Pons (tissue), 1 donor: ENCODE data around the gene PID1.

ENCODE experiments used
- DNase-seq: peaks from one replicate; pipeline ENCODE4 v3.0.0-alpha.2; 2016; ENCODE audit warnings: low spot score

Gene PID1

GRCh38 chr2:229164545-229165249 lies 106.4 kb downstream of the PID1 start:
- DNase-seq: no peak

- DNase-seq: no peak
These were observed 107.2 kb downstream of the PID1 start for GRCh38 chr2:229163893-229164292.

DNA sequence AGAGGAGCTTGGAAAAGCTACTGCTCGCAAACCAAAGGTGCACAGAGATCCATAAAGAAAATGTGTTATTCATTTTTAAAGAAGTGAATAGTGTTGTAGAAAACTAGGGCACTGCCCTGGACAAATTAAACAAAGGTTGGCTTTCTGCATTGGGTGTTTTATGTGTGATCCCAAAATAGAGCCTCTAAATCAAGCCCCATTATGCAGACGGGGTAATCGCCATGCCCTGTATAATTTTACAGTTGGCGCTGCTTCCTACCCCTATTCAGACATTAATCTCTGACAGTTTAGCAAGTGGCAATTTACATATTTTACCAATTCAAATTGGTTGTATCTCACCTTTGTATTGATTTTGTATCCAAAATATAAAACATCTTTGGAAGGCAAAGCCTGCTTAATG lies 109.1 kb downstream of the PID1 start:
- DNase-seq: no peak

DNA sequence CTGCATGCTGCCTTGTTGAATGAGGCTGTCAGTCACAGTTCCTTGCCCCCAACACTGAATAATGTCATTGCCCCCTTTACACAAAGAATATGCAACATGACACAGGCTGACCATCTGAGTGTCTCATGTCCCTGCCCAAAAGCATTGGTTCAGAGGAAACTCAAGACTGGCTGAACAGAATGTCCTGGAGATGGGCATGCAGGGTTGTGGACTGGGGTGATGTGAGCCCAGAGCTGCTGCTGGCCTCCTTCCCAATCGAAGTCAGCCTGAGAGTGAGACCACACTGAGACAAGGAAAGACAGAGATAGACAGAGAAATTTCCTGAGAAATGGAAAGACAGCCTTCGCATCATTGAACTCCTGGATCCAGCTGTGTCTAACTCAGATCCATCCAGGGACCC lies 110.1 kb downstream of the PID1 start:
- DNase-seq: no peak

DNA sequence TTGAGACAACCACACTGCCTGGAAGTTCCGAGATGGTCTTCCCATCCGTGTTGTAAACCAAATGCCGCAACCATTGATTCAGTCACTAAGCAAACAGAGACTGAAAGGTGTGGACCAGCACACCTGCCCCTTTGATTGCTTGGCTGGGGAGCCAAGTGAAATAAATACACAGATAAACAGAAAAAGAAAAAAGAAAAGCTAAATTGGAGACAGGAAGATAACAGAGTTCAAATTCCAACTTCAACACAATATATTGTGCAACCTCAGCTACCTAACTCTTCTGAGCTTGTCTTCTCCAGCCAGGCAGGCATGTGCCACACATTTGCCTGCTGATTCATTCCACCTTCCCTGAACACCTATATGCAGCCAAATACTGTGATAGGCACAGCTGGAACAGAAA lies 110.9 kb downstream of the PID1 start:
- DNase-seq: no peak

- DNase-seq: no peak
These were observed 111.7 kb downstream of the PID1 start for GRCh38 chr2:229159405-229159804.

- no peak for DNase-seq
These were observed 116.7 kb downstream of the PID1 start for GRCh38 chr2:229154381-229154780.

GRCh38 chr2:229153951-229154350 lies 117.1 kb downstream of the PID1 start:
- DNase-seq: no peak

DNA sequence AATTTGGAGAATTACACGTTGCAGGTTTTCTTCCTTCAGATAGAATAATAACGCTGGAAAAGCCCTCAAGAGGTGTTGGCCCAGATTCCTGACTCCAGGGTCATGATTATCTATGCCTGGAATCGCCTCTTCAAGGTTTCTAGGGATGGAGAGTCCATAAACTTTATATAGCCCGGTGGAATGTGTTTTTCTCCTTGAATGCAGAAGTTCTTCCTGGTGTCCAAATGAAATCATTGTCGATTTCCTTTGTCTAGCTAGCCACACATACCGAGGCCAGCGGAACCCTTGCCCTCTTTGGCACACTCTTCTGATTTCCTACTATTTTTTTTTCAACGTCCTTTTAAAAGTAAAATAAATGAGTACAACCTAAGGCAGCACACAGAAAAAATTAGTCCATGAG lies 117.8 kb downstream of the PID1 start:
- no peak for DNase-seq

DNA sequence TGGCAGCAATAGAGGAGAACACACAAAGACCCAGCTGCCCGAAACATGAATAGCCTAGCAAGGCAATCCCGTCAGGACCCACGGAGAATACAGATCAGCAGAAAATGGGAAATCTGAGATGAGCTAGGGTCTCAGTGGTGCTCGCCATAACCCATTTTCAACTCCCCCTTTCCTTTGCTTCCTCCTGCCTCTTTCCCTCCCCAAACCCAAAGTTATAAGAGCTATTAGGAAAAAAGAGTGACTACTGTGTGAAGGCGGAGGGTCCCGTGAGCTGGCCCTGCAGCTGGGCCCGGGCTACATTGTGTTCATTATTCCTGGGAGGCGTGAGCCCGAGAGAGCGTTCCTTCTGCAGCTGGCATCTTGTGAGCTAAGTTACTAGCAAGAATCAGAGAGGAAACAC lies 118.4 kb downstream of the PID1 start:
- DNase-seq: no peak

DNA sequence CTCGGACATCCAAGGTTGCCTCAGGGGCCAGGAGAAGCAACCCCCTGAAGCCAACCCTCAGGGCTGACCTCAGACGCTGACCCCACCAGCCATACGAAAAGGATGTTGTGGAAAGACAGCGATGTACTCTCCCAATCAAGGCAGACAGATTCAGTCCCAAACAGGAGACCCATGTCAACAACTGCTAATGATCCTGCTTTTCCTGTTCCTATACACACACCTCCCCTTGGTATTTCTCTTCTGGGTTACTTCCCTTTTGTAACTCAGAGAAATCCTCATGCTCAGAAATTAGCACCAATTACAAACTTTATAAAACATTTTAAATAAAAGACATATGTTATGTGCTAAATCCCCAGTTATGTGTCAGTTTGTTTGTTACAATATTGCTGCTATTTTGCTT lies 120.8 kb downstream of the PID1 start:
- no peak for DNase-seq

DNA sequence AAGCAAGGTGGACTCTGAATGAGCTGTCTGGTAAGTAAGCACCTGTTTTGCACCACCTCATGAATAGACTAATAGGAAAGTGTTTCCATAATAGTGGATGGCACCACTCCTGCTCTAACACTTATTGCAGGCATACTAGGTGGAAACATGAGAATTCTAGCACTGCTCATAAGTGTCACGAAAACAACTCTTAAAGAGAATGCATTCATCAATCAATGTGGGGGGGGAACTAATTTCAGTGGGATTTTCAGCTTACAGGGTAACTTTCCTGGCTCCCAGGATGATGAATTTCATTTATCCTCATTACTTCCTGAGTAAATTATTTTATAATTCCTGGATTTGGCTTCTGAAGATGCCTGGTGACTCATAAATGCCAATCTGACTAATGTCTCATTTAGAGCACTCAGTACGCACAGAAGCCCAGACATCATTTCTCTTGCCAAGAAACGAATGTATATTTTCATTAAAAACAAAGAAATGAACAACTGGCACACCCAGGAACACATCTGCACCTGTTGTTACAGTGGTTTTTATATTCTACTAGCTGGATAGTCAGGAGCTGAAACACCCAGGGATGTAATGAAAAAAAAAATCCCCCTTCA lies 129.6 kb downstream of the PID1 start:
- no peak for DNase-seq

DNA sequence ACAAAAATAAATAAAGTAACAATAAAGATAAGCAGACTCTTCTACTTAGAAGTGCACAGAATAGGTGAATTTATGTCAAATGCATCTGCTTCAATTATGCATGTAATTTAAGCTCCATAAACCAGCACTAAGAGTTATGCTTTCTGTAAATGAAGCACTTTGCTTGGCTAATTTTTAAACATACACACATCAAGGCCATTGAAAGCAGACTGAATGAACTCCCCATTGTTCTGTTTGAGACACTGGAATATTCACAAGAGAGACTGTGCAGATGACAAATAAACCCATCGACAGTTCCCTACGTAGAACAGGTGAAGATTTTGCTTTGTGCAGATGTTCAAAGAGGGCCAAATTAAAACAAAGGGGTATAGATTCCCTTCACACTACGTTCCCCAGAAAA lies 133.4 kb downstream of the PID1 start:
- peak; percentile 44 for DNase-seq

GRCh38 chr2:229137066-229137465 lies 134.0 kb downstream of the PID1 start:
- no peak for DNase-seq

GRCh38 chr2:229133155-229133772 lies 137.8 kb downstream of the PID1 start:
- DNase-seq: peak; percentile 75

- DNase-seq: no peak
These were observed 138.9 kb downstream of the PID1 start for GRCh38 chr2:229132236-229132635.

DNA sequence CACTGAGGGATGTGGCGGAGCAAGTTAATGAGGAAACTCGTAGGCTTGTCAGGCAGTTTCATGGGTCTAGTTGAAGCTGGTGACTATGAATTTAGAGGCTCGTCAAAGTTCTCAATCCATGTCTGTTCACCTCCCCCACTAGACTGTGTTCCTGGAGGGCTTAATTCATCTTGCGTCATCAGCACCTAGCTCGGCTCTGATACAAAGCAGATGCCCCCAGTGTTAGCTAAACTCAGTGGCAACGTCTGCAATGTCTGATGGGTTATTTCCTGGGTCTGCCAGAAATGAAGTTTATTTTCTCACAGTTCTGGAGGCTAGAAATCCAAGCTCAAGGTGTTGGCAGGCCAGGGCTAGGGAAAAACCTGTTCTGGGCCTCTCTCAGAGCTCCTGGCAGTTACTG lies 140.6 kb downstream of the PID1 start:
- no peak for DNase-seq

GRCh38 chr2:229129738-229130371 lies 141.2 kb downstream of the PID1 start:
- no peak for DNase-seq

- DNase-seq: no peak
These were observed 143.6 kb downstream of the PID1 start for GRCh38 chr2:229127471-229127870.

DNA sequence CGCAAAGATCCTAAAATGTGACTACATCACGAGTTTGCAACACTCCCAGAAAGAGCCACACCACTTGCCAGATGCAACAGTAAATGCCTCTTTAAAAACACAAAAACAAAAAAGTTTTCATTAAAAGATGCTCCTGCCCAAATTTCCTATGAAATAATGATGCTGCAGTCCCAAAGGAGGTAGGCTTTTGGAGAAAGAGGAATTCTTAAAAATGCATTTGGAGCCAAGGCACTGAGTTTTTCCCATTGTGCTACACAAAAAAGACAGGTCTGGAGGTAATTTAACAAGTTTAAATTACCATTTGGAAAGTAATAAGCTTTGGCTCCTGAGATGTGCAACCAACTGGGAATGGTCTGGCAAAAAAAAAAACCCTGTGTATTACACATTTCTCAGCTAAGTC lies 145.0 kb downstream of the PID1 start:
- no peak for DNase-seq

DNA sequence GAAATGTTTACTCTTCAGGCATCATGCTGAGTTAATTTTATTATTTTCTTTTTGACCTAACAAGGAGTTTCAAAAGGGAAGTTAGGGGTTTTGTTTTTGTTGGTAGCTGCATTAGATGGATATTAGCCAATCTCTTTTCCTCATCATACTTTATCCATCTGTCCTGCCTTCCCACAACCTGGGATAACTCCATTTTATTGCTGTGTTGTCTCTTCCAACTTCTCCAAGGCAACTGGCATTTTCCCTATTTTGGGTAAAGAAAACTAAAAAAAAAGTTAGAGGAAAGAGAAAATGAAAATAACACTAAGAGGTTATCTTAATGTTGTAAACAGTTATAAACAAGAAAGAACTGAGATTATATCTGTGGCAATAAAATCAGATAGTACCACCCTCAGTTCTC lies 147.0 kb downstream of the PID1 start:
- DNase-seq: no peak

- no peak for DNase-seq
These were observed 152.2 kb downstream of the PID1 start for GRCh38 chr2:229118927-229119326.

- no peak for DNase-seq
These were observed 152.8 kb downstream of the PID1 start for GRCh38 chr2:229118336-229118735.
